ENCODE measurements around the gene ABHD17C.

DNA sequence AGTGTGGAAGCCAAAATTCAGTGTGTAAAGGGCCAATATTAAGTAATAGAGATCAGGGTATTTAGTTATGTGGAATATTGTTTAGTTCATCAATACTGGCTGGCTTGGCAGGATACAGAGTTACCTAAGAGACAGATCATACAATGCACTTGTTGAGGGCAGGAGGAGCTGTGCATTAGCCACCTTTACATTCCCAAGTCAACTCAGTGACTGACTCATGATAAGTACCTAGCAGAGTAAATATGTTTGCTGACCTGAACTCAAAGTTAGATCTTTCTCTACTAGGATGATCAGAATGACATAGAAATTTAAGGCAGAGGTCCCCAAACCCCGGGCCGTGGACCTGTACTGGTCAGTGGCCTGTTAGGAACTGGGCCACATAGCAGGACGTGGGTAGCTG is 3.5 kb upstream of the ABHD17C start:
- TF ChIP-seq, protein P1, sequence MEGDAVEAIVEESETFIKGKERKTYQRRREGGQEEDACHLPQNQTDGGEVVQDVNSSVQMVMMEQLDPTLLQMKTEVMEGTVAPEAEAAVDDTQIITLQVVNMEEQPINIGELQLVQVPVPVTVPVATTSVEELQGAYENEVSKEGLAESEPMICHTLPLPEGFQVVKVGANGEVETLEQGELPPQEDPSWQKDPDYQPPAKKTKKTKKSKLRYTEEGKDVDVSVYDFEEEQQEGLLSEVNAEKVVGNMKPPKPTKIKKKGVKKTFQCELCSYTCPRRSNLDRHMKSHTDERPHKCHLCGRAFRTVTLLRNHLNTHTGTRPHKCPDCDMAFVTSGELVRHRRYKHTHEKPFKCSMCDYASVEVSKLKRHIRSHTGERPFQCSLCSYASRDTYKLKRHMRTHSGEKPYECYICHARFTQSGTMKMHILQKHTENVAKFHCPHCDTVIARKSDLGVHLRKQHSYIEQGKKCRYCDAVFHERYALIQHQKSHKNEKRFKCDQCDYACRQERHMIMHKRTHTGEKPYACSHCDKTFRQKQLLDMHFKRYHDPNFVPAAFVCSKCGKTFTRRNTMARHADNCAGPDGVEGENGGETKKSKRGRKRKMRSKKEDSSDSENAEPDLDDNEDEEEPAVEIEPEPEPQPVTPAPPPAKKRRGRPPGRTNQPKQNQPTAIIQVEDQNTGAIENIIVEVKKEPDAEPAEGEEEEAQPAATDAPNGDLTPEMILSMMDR (IDR thresholded peaks at IDR 0.05), result no peak
- TF ChIP-seq EZH2phosphoT487 (IDR thresholded peaks at IDR 0.05), result no peak
- no peak for TF ChIP-seq EZH2 (IDR thresholded peaks at IDR 0.05)
